HUDEP-2 (cell line): ENCODE measurements around the gene CEP85L.

Experiments
- DNase-seq, 76 experiments: peaks; one replicate each; lab custom pipeline; 2025; ENCODE audit not compliant: unreplicated experiment in 76 of 76; lab: John Stamatoyannopoulos, UW

Gene CEP85L

GRCh38 chr6:118551063-118552053, 100.0 kb downstream of the CEP85L start:
- peak in 21 of 76 experiments; percentile 9 to 53 (median 27) for DNase-seq

- DNase-seq: no peak
Measured at GRCh38 chr6:118548613-118549012, 102.8 kb downstream of the CEP85L start.

DNA sequence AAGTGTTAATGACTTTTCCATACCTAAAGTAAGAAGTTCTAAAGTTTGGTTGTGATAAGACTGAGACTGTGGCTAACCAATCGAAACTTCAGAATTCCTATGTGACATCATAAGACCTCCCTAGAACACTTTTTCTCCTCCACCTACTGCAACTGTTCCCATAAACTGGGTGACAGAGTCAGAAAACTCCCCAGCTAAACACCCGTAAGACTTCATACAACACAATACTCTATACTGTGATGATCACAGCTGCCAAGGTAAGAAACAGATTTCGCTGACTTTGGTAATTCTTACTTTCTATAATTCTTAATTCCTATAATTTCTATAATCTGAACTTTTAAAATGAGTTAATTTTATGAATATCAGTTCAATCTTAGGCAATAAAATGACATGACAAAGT, 103.3 kb downstream of the CEP85L start, which contains the start of gene PLN:
Gene PLN (plus strand): TSS at position 161 of the 400 bp plus-strand sequence. CDS start 10,626 bp downstream, outside the sequence.
- DNase-seq: no peak

GRCh38 chr6:118546880-118547218, 104.5 kb downstream of the CEP85L start:
- no peak for DNase-seq

- no peak for DNase-seq
Measured at GRCh38 chr6:118546164-118546879, 105.1 kb downstream of the CEP85L start.

DNA sequence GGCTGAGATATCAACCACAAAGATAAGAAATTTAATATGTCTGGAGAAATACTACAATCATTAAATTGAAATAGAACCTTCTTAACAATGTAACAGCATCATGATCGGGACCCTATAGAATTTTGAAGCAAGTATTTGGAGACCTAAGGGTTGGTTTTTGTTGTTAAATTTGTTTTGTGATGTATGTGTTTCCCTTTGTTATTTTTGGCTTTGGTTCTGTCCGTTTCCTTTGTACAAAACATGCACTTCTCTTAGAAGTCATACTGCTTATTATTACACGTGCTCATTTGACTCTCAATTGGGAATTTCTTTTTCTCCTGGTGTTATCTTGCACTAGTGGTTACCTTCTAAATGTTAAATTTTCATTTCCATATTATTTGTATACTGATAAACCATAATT, 107.3 kb downstream of the CEP85L start:
- no peak for DNase-seq

DNA sequence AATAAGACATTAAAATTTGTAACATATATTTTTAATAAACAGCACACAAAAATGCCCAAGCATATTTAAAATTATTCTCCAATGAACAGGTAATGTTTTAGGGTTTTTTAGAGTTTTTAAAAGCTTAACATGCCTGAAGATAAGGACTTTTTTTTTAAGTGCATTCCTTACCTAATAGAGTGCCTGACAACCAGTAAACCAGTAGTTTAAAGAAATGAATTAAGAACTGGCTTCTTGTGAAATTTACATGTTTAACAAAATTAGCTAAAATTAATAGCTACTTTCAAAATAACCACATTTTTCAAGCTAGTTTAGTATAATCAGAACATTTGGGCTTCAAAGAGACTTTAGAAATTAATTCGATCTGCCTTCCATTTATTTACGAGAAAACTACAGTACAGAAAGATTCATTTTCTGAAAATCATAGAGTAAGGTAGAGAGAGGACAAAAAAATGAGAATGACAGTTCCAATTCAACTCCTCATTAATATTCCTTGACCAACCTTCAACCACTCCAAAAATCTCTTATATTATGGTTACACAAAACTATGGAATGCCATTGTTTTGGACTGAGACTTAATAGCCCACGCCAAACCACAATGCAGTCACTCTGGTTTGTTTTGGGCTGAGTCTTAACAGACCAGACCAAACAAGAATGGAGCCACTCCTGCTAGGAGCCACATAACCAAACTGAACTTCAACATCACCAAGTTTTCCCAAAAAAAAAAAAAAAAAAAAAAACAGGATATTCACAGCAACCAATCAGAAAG, 109.0 kb downstream of the CEP85L start:
- DNase-seq: no peak

DNA sequence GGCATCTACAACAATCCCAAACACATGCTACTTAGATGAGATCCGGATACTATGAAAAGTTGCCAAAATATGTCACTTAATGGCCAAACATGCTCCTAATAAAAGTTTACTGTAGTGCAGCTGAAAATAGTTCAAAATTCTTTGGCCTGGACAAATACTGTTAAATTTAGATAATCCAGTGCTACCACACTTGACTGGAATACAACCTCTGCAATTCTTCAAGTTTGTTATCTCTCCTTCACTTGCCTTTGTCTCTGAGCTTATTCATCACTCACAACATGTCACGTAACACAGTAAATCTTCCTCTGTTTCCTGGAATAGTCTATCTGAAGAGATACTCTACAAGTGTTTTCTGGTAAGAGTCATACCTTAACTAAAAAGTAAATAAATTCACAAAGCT, 113.8 kb downstream of the CEP85L start:
- DNase-seq: peak in 4 of 76 experiments; percentile 8 to 27 (median 20)

DNA sequence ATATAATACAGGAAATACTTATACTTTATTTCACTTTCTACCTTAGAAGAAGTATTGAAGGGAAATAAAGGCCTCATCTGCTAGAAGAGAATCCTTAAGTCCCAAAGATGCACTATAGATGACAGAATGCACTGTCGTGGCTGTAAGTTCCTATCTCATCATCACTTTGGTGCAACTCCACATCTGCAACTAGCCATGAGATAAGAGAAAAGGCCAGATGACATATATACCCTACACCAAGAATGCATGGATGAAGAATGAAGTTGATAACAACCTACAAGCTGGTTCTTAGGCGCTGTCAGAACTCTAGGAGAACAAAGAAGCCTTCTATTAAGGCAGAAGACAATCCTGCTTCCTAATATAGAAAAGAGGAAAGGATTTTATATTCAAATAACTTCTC, 114.9 kb downstream of the CEP85L start:
- peak in 9 of 76 experiments; percentile 8 to 53 (median 19) for DNase-seq

DNA sequence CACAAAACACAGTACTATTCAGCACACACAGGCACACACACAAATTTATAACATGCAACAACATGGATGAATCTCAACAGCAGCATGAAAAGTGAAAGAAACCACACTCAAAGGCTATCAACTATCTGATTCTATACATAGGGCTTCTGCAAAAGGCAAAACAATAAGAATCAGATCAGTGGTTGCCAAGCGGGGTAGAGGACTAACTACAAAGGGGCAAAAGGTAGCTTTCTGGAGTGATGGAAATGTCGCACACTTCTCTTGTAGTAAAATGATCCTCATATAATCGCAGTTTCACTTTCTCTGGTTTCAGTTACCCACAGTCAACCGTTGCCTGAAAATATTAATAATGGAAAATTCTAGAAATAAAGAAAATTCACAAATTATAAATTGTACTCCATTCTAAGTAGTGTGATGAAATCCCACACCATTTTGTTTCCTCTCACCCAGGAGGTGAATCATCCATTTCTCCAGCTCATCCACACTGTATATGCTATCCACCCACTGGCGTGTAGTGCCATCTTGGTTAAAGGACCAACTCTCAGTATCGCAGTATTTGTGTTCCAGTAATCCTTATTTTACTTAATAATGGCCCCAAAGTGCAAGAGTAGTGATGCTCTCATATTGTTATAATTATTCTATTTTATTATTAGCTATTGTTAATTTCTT, 116.1 kb downstream of the CEP85L start:
- no peak for DNase-seq

GRCh38 chr6:118530942-118531341, 120.4 kb downstream of the CEP85L start:
- DNase-seq: no peak

DNA sequence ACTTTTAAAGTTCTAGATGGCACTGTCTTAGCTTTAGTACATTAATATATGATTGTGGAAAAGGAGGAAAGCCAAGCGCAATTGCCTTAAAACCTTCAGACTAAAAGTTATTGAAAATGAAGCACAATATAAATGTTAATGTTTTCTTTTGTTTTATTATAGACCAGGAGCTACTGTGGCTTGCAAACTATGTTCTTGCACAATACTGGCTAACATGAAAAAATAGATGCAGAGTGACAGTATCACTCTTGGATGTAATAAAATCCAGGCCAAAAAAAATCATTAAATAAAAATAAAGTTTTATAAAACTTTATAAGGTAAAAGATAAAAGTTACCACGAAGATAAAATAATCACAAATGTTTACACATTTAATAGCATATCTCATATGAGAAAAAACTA, 121.6 kb downstream of the CEP85L start:
- DNase-seq: no peak

DNA sequence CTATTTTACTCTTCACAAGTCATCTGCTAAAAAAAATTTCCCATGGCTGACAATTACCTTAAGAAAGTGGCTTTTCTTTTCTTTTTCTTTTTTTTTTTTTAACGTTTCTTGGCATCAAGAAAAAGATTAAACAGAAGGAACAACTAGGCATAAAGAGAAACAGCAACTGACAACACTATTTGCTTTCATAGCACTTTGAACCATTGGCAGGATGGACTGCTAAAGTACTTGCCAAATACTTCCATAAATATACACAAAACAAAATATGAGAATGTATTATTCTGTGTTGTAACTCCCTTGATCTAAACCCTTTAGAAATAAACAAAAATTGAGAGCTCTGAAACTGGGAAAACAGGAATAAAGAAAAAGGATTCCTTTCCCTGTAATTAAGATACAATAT, 123.3 kb downstream of the CEP85L start:
- no peak for DNase-seq

DNA sequence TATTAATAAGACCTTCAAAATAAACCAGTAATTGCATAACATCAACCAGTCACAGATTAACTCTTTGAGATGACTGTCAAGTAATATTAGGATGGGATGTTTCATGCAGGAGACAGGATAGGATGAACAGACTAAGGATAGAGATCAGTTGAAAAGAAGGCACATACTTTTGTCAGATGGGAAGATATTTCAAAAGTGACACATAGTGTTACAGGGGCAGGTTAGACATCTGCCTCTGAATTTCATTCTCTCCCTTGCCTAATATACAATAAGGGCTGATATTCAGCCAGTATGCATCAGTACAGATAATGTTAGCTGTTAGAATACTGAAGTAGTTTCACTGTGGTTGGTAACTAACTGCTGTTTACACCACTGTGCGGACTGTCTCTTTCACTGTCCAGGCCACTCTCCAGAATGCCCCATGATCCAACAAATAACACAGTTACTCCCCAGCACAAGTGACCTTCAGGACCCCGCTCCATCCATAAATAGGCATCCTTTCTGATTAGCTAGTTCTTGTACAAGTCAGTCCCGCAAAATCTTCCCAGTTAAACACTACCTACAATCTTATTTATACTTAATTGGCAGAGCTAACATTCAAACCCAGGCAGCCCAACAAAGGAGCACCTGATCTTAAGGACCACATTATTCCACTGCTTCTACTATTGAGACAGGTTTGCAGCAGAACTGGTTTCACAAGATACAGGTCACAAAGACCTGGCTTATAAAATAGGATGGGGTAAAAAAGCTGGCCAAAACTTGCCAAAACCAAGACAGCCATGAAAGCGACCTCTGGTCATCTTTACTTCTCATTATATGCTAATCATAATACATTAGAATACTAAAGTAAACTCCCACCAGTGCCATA, 125.2 kb downstream of the CEP85L start:
- no peak for DNase-seq

DNA sequence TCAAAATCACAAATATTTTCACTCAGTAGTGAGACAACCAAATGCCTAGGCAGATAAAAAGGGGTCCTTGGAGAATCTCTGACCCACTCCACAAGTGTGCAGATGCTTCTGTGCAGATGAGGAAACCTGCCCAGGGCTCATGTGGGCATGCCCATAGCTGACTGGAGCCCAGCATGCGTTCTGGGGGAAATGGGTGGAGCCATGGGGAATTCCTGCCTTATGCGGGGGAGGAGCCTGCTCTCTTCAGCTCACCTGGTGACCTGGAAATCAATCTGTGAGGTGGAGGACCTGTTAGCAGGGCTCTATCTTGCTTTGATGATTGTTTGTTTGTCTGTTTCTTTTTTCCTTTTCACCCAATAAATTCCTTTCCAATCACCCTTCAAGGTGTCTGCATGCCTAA, 126.7 kb downstream of the CEP85L start:
- no peak for DNase-seq

GRCh38 chr6:118523216-118523615, 128.2 kb downstream of the CEP85L start:
- DNase-seq: no peak

GRCh38 chr6:118522422-118522821, 129.0 kb downstream of the CEP85L start:
- no peak for DNase-seq

DNA sequence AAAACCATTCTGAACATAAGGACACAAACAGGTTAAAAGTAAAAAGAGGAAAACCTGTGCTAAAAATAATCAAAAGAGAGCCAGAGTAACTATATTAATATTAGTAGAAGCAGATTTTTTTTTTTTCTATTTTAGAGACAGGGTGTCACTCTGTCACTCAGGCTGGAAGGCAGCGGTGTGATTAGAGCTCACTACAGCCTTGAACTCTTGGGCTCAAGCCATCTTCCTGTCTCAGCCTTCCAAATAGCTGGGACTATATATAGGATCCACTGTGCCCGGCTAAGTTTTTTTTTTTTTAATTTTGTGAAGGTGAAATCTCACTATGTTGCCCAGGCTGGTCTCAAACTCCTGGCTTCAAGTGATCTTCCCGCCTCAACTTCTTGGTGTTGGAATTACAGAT, 136.7 kb downstream of the CEP85L start:
- no peak for DNase-seq

- DNase-seq: no peak
Measured at GRCh38 chr6:118511930-118512715, 139.3 kb downstream of the CEP85L start.
